ENCODE measurements around the gene SPOCK2. TPM values are rescaled to one million over a fixed set of nuclear protein-coding genes. Genes with fewer than 3 reads are reported as not detected.

Gene SPOCK2
- total and polyA plus RNA-seq, 2 of the 13 experiments (the other 11 are each of a cell fraction or from before 2014, with no cell fraction given) = 8.6 to 30.6 TPM

GRCh38 chr10:72056932-72057751 is 31.2 kb downstream of the SPOCK2 start (continued):
- no peak for TF ChIP-seq ZNF512 (CRISPR knock-in tag; IDR thresholded peaks at IDR 0.05)
- TF ChIP-seq ZNF670 (CRISPR knock-in tag; IDR thresholded peaks at IDR 0.05; ENCODE audit: borderline replicate concordance) = no peak
- no peak for TF ChIP-seq BHLHE40 (IDR thresholded peaks at IDR 0.05; ENCODE audit: low read length)
- no peak for TF ChIP-seq ZMYM4 (CRISPR knock-in tag; IDR thresholded peaks at IDR 0.05)
- no peak for TF ChIP-seq ISX (CRISPR knock-in tag; conservative IDR thresholded peaks at IDR 0.05)
- peak; percentile 74 for TF ChIP-seq ELF3 (CRISPR knock-in tag; IDR thresholded peaks at IDR 0.05)
- no peak for TF ChIP-seq ZNF83 (CRISPR knock-in tag; IDR thresholded peaks at IDR 0.05; ENCODE audit: borderline replicate concordance)
- TF ChIP-seq CCAR2 (optimal IDR thresholded peaks at IDR 0.05; ENCODE audit: low read depth, low read length) = no peak
- peak; percentile 71 for TF ChIP-seq NCOA2 (CRISPR knock-in tag; IDR thresholded peaks at IDR 0.05)
- TF ChIP-seq ATM (IDR thresholded peaks at IDR 0.05; ENCODE audit: borderline replicate concordance) = no peak
- no peak for TF ChIP-seq ZNF382 (CRISPR knock-in tag; IDR thresholded peaks at IDR 0.05; ENCODE audit: borderline replicate concordance)
- TF ChIP-seq MXD1 (CRISPR knock-in tag; IDR thresholded peaks at IDR 0.05) = no peak
- TF ChIP-seq ZNF350 (CRISPR knock-in tag; IDR thresholded peaks at IDR 0.05; ENCODE audit: borderline replicate concordance, low read depth) = peak; percentile 9; the same call in 1 of the 2 replicates
- no peak; the same call in 1 of the 2 replicates for TF ChIP-seq ZNF543 (CRISPR knock-in tag; IDR thresholded peaks at IDR 0.05)
- no peak for TF ChIP-seq ZKSCAN1 (IDR thresholded peaks at IDR 0.05; ENCODE audit: low read length)
- no peak for TF ChIP-seq SP4 (CRISPR knock-in tag; IDR thresholded peaks at IDR 0.05)
- TF ChIP-seq ZNF691 (CRISPR knock-in tag; IDR thresholded peaks at IDR 0.05; ENCODE audit: borderline replicate concordance, low read depth) = no peak
- no peak for TF ChIP-seq ZNF720 (CRISPR knock-in tag; IDR thresholded peaks at IDR 0.05)
- TF ChIP-seq HOXA5 (CRISPR knock-in tag; IDR thresholded peaks at IDR 0.05) = peak; percentile 64; the same call in 1 of the 2 replicates
- TF ChIP-seq ZNF264 (CRISPR knock-in tag; IDR thresholded peaks at IDR 0.05) = peak; percentile 78; the same call in 1 of the 2 replicates
- TF ChIP-seq ATF7-NPFF (CRISPR knock-in tag; IDR thresholded peaks at IDR 0.05; ENCODE audit: low read depth) = peak; percentile 63
- no peak for TF ChIP-seq ZNF362 (CRISPR knock-in tag; IDR thresholded peaks at IDR 0.05; ENCODE audit: borderline replicate concordance)
- no peak for TF ChIP-seq MLXIP (CRISPR knock-in tag; IDR thresholded peaks at IDR 0.05; ENCODE audit: borderline replicate concordance)

Measured in HepG2 (cell line).